PC-3 (cell line): ENCODE data around the gene ABCG8.

Experiments
- EZH2 ChIP-seq: fragments of 300-600 bp; sonication (generic); IDR thresholded peaks from one replicate; pipeline ENCODE4 v1.6.1; 2017; ENCODE audit warnings: antibody characterized with exemption, mild to moderate bottlenecking, low read length; ENCODE audit not compliant: unreplicated experiment
- EZH2phosphoT487 ChIP-seq: fragments of 300-600 bp; sonication (generic); IDR thresholded peaks from 2 replicates; pipeline ENCODE4 v1.6.1; 2018; ENCODE audit warnings: mild to moderate bottlenecking, antibody characterized with exemption, low read length, borderline replicate concordance
- TF ChIP-seq, protein P1 (sequence below): fragments of 300-600 bp; sonication (generic); conservative IDR thresholded peaks from 2 replicates; pipeline ENCODE4 v1.5.1; 2017; ENCODE audit warnings: antibody characterized with exemption, low read depth, mild to moderate bottlenecking, low read length

DNA sequence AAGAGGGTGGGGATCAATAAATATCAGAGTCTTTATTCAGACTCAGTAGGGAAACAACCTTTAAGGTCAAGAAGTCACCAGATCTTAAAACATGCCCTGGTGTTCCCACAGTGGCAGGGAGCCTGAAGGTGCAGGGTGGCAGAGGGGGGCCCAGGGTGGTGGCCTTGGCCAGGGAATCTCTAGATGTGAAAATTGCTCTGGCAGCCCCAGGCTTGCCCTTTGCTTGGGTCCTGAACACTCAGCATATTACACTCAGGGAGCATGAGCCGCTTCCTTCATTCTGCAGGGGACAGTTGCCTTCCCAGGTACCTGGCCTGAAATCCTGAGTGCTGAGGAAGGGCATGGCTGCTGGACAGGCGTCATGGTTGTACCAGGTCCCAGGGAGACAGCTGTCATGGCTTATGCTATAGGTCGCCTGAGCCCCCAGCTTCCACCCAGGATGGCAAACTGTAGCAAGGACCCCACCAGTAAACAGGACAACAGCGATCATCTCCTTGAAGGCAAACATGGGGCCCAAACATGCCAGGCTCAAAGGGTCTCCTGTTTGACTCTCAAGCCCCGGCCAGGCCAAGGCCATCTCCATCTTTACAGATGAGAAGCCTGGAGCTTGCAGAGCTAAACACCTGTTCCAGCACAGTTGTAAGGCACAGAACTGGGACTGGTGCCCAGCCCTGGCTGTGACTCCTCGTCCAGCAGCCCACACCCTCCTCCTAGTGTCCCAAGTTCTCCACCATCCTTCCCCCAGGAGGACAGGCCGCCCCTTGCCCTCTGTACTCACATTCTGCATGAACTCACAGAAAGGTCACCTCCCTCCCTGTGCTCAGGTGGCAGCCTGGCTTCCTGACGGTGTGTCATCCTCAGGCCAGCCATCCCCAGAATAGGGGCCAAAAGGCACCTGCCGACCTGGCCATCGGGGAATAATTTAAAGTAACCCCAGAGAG lies 14.6 kb downstream of the ABCG8 start:
- TF ChIP-seq, protein P1, sequence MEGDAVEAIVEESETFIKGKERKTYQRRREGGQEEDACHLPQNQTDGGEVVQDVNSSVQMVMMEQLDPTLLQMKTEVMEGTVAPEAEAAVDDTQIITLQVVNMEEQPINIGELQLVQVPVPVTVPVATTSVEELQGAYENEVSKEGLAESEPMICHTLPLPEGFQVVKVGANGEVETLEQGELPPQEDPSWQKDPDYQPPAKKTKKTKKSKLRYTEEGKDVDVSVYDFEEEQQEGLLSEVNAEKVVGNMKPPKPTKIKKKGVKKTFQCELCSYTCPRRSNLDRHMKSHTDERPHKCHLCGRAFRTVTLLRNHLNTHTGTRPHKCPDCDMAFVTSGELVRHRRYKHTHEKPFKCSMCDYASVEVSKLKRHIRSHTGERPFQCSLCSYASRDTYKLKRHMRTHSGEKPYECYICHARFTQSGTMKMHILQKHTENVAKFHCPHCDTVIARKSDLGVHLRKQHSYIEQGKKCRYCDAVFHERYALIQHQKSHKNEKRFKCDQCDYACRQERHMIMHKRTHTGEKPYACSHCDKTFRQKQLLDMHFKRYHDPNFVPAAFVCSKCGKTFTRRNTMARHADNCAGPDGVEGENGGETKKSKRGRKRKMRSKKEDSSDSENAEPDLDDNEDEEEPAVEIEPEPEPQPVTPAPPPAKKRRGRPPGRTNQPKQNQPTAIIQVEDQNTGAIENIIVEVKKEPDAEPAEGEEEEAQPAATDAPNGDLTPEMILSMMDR = no peak
- no peak for TF ChIP-seq EZH2phosphoT487
- no peak for TF ChIP-seq EZH2
